ENCODE results near the gene NFATC2. TPM values are rescaled to one million over a fixed set of nuclear protein-coding genes. Genes with fewer than 3 reads are reported as not detected.

The NFATC2 gene
- total RNA-seq, 2 experiments from 2014 or later = 44.3 to 45.2 TPM

GRCh38 chr20:51338692-51339440, 203.7 kb downstream of the NFATC2 start:
- ChIA-PET CTCF (no interaction called here), POLR2A (no interaction called here)

- ChIA-PET CTCF (interaction anchor here (0.6 kb wide), 1 partner anchor 256 kb away, joined by 7 read pairs; no protein-coding TSS in a partner anchor), POLR2A (no interaction called here)
Measured at GRCh38 chr20:51337126-51337805, 205.3 kb downstream of the NFATC2 start.

Other genes with a start within 250 kb of the NFATC2 start
- gene ATP9A, start 225.7 kb upstream of the NFATC2 start, total RNA-seq = 1 to 10 TPM; 1.2 to 1.3 TPM